Smooth muscle cell (in vitro differentiated cells): Measurements from ENCODE around the gene NUP153. TPM values are rescaled to one million over a fixed set of nuclear protein-coding genes. Genes with fewer than 3 reads are reported as not detected.

ENCODE experiments used
- DNase-seq: peaks from one replicate; lab custom pipeline; 2025; ENCODE audit not compliant: unreplicated experiment; lab: John Stamatoyannopoulos, UW
- H2AFZ ChIP-seq: fragments of 200-600 bp; sonication (generic); 2 replicates; pipeline ENCODE4 v1.6.0; 2016; ENCODE audit warnings: antibody characterized with exemption, low read depth, mild to moderate bottlenecking
- H3F3A ChIP-seq: fragments of 200-600 bp; sonication (generic); 2 replicates; pipeline ENCODE4 v1.6.0; 2017; ENCODE audit warnings: antibody characterized with exemption, low read depth
- H3K27ac ChIP-seq: fragments of 200-600 bp; sonication (generic); 2 replicates; pipeline ENCODE4 v1.5.1; 2016; ENCODE audit warnings: low read depth, mild to moderate bottlenecking
- H3K27me3 ChIP-seq: fragments of 200-600 bp; sonication (generic); 2 replicates; pipeline ENCODE4 v1.6.1; 2016; ENCODE audit warnings: low read depth, mild to moderate bottlenecking
- H3K36me3 ChIP-seq: fragments of 200-600 bp; sonication (generic); 2 replicates; pipeline ENCODE4 v1.5.1; 2016; ENCODE audit warnings: low read depth
- H3K4me1 ChIP-seq: fragments of 200-600 bp; sonication (generic); 2 replicates; pipeline ENCODE4 v1.5.1; 2016; ENCODE audit warnings: low read depth
- H3K4me2 ChIP-seq: fragments of 200-600 bp; sonication (generic); 2 replicates; pipeline ENCODE4 v1.6.0; 2016; ENCODE audit warnings: mild to moderate bottlenecking
- H3K4me3 ChIP-seq: fragments of 200-600 bp; sonication (generic); 2 replicates; pipeline ENCODE4 v1.5.1; 2016; ENCODE audit warnings: mild to moderate bottlenecking
- H3K79me2 ChIP-seq: fragments of 200-600 bp; sonication (generic); 2 replicates; pipeline ENCODE4 v1.6.0; 2016; ENCODE audit warnings: low read depth, mild to moderate bottlenecking
- H3K9ac ChIP-seq: fragments of 200-600 bp; sonication (generic); 2 replicates; pipeline ENCODE4 v1.6.0; 2016; ENCODE audit warnings: low read depth
- H3K9me3 ChIP-seq: fragments of 200-600 bp; sonication (generic); replicated peaks from 2 replicates; pipeline ENCODE4 v1.5.1; 2016; ENCODE audit warnings: low read depth
- H4K20me1 ChIP-seq: fragments of 200-600 bp; sonication (generic); 2 replicates; pipeline ENCODE4 v1.6.0; 2016; ENCODE audit warnings: low read depth
- WGBS: methylation state at CpG from one replicate; pipeline ENCODE4 v1.1.7; 2016; ENCODE audit warnings: low lambda C conversion rate; 5-methylcytosine and 5-hydroxymethylcytosine counted together
- polyA plus RNA-seq: library from polyadenylated mRNA; unstranded; fragments of >200 nt; fragmentation: Nextera tagmentation; extraction: Ambion mirVana; gene quantifications from 2 replicates; pipeline ENCODE4 v1.2.1, GENCODE V29; 2016
- total RNA-seq: library from RNA; depleted of rRNA; stranded (reverse); fragments of >200 nt; gene quantifications from 2 replicates; pipeline ENCODE4 v1.2.3, GENCODE V29; 2014
- TF ChIP-seq, protein P1 (sequence below): fragments of 200-600 bp; sonication (generic); IDR thresholded peaks from 2 replicates; pipeline ENCODE4 v1.5.1; 2017; ENCODE audit warnings: borderline replicate concordance, mild to moderate bottlenecking, antibody characterized with exemption; ENCODE audit not compliant: insufficient read depth, poor library complexity, severe bottlenecking

NUP153 gene
- total and polyA plus RNA-seq, 2 experiments from 2014 or later, result 9.7 to 39.4 TPM

DNA sequence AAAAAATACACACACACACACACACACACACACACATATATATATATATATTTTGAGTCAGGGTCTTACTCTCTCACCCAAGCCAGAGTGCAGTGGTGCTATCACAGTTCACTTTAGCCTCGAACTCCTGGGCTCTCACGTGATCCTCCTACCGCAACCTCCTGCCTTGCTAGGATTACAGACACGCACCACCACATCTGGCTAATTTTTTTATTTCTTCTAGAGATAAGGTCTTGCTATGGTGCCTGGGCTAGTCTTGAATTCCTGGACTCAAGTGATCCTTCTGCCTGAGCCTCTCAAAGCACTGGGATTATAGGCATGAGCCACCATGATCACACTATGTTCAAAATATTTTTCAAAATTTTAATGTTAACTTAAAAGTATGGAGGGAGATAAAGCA, 43.5 kb downstream of the NUP153 start:
- Histone ChIP-seq H3F3A (peaks cover 3% of the 10 kb centered on the region), H3K9me3 (no peaks in the 10 kb centered on the region), H3K27me3 (no peaks in the 10 kb centered on the region), H3K27ac (no peak overlapping the region), H3K36me3 (peaks cover 31% of the 10 kb centered on the region), H3K4me1 (no peaks in the 10 kb centered on the region), H2AFZ (no peak overlapping the region), H3K9ac (no peak overlapping the region), H3K79me2 (peaks cover 35% of the 10 kb centered on the region), H3K4me2 (no peak overlapping the region), H3K4me3 (no peak overlapping the region), H4K20me1 (peaks cover 11% of the 10 kb centered on the region)
- WGBS, result 55% methylated on average over 4 of the region's 4 CpGs
- TF ChIP-seq, protein P1, sequence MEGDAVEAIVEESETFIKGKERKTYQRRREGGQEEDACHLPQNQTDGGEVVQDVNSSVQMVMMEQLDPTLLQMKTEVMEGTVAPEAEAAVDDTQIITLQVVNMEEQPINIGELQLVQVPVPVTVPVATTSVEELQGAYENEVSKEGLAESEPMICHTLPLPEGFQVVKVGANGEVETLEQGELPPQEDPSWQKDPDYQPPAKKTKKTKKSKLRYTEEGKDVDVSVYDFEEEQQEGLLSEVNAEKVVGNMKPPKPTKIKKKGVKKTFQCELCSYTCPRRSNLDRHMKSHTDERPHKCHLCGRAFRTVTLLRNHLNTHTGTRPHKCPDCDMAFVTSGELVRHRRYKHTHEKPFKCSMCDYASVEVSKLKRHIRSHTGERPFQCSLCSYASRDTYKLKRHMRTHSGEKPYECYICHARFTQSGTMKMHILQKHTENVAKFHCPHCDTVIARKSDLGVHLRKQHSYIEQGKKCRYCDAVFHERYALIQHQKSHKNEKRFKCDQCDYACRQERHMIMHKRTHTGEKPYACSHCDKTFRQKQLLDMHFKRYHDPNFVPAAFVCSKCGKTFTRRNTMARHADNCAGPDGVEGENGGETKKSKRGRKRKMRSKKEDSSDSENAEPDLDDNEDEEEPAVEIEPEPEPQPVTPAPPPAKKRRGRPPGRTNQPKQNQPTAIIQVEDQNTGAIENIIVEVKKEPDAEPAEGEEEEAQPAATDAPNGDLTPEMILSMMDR, result no peak
- no peak for DNase-seq

DNA sequence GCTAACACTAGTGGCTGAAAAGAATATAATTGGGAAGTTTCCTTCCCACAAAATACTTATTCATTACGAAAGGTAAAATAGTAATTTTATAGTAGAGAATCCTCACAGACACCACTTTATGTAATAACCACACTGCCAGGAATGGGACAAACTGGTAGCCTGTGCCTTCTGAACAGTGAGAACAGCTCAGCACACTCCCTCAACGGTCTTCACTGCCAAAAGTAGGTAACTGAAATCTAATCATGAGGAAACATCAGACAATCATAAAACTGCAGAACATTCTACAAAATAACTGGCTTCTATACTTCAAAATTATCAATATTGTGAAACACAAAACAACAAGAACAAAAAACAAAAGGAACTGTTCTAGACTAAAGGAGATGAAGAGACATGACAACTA, 44.1 kb downstream of the NUP153 start:
- peaks cover 3% of the 10 kb centered on the region for H3F3A ChIP-seq
- H3K27me3 ChIP-seq, result no peaks in the 10 kb centered on the region
- 91% methylated on average over 2 of the region's 2 CpGs for WGBS
- H3K79me2 ChIP-seq, result peaks cover 41% of the 10 kb centered on the region
- no peak for DNase-seq
- TF ChIP-seq, protein P1, result no peak
- no peak overlapping the region for H2AFZ ChIP-seq
- no peak overlapping the region for H3K4me2 ChIP-seq
- H3K4me3 ChIP-seq, result no peak overlapping the region
- H3K4me1 ChIP-seq, result no peaks in the 10 kb centered on the region
- H4K20me1 ChIP-seq, result peaks cover 17% of the 10 kb centered on the region
- H3K36me3 ChIP-seq, result peaks cover 29% of the 10 kb centered on the region
- H3K9me3 ChIP-seq, result no peaks in the 10 kb centered on the region
- no peak overlapping the region for H3K27ac ChIP-seq
- no peak overlapping the region for H3K9ac ChIP-seq

DNA sequence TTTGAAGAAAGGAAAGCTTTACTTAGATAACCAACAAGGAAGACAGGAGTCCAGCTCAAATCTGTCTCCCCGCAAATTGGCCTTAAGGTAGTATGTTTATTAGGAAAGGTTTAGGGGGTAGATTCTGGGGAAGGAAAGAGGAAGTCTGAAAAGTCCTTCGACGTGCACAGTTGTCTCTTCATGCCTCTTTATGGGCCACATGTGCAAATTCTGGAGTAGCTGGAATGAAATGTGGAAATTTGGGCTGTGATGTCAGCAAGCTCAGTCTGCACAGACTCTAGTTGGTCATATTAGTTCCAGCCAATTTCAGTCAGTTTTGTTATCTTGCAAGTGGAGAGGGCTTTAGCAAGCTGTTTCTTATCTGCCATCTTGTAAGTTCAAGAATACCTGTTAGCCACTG, 50.1 kb downstream of the NUP153 start:
- DNase-seq, result no peak
- peaks cover 11% of the 10 kb centered on the region for H3K36me3 ChIP-seq
- no peak overlapping the region for H3K27ac ChIP-seq
- H3K9ac ChIP-seq, result no peak overlapping the region
- H3F3A ChIP-seq, result no peaks in the 10 kb centered on the region
- H3K4me3 ChIP-seq, result no peak overlapping the region
- H3K79me2 ChIP-seq, result peaks cover 60% of the 10 kb centered on the region
- peaks cover 27% of the 10 kb centered on the region for H4K20me1 ChIP-seq
- no peaks in the 10 kb centered on the region for H3K4me1 ChIP-seq
- TF ChIP-seq, protein P1, result no peak
- no peak overlapping the region for H2AFZ ChIP-seq
- H3K27me3 ChIP-seq, result no peaks in the 10 kb centered on the region
- H3K4me2 ChIP-seq, result no peak overlapping the region
- no peaks in the 10 kb centered on the region for H3K9me3 ChIP-seq
- WGBS, result 56% methylated on average over 3 of the region's 3 CpGs

DNA sequence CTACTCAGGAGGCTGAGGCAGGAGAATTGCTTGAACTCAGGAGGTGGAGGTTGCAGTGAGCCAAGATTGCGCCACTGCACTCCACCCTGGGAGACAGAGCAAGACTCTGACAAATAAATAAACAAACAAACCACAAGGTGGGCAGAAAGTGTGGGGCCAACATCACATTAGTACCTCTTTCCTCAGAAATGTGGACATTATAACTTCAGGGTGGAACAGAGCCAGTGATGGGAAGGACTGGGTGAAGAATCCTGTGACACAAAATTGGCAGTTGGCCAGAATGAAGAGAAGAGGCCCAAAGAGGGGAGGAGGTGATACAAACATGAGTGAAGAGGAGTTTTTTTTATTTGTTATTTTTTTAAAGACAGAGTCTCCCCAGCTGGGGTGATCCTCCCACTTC, 50.6 kb downstream of the NUP153 start:
- TF ChIP-seq, protein P1, result no peak
- H3K27me3 ChIP-seq, result no peaks in the 10 kb centered on the region
- no peaks in the 10 kb centered on the region for H3K9me3 ChIP-seq
- DNase-seq, result no peak
- H2AFZ ChIP-seq, result no peak overlapping the region
- H3K79me2 ChIP-seq, result peaks cover 66% of the 10 kb centered on the region
- 95% methylated on average over 1 of the region's 1 CpG for WGBS
- H3F3A ChIP-seq, result no peaks in the 10 kb centered on the region
- H3K4me1 ChIP-seq, result no peaks in the 10 kb centered on the region
- H4K20me1 ChIP-seq, result peaks cover 29% of the 10 kb centered on the region
- peaks cover 8% of the 10 kb centered on the region for H3K36me3 ChIP-seq
- no peak overlapping the region for H3K9ac ChIP-seq
- no peak overlapping the region for H3K27ac ChIP-seq
- H3K4me3 ChIP-seq, result no peak overlapping the region
- no peak overlapping the region for H3K4me2 ChIP-seq
